IPS-NIHi11 (cell line): ENCODE data around the gene FCHSD1.

Experiments
- DNase-seq: peaks from one replicate; pipeline ENCODE4 v3.0.0; 2012; ENCODE audit warnings: mixed read lengths, low spot score

The FCHSD1 gene

GRCh38 chr5:141641634-141642267 lies 9.5 kb downstream of the FCHSD1 start:
- DNase-seq = no peak

GRCh38 chr5:141640698-141641097 lies 10.5 kb downstream of the FCHSD1 start:
- no peak for DNase-seq

GRCh38 chr5:141640051-141640415 lies 11.2 kb downstream of the FCHSD1 start:
- no peak for DNase-seq

GRCh38 chr5:141639357-141640050 lies 11.7 kb downstream of the FCHSD1 start:
- no peak for DNase-seq

- no peak for DNase-seq
These were observed 12.4 kb downstream of the FCHSD1 start for GRCh38 chr5:141638771-141639170.

GRCh38 chr5:141637767-141638419 lies 13.3 kb downstream of the FCHSD1 start:
- DNase-seq = peak; percentile 92

GRCh38 chr5:141637123-141637766 lies 14.0 kb downstream of the FCHSD1 start:
- peak; percentile 55 for DNase-seq

- DNase-seq = peak; percentile 98
These were observed 14.7 kb downstream of the FCHSD1 start, which contains the start of the genes HDAC3 and RELL2 for GRCh38 chr5:141636413-141637122. Gene HDAC3 (minus strand): TSS chr5:141636849. CDS start chr5:141636790, 59 bp downstream. Gene RELL2 (plus strand): TSS chr5:141636997. CDS start chr5:141638226, 1,229 bp downstream.

GRCh38 chr5:141636106-141636412 lies 15.2 kb downstream of the FCHSD1 start:
- DNase-seq = no peak

- DNase-seq = no peak
These were observed 15.6 kb downstream of the FCHSD1 start for GRCh38 chr5:141635646-141636045.

GRCh38 chr5:141634720-141635119 lies 16.5 kb downstream of the FCHSD1 start:
- no peak for DNase-seq

GRCh38 chr5:141633871-141634561 lies 17.2 kb downstream of the FCHSD1 start:
- no peak for DNase-seq

- DNase-seq = no peak
These were observed 18.6 kb downstream of the FCHSD1 start for GRCh38 chr5:141632650-141633049.

- DNase-seq = no peak
These were observed 20.6 kb downstream of the FCHSD1 start for GRCh38 chr5:141630570-141631140.

- DNase-seq = no peak
These were observed 22.9 kb downstream of the FCHSD1 start for GRCh38 chr5:141628175-141628788.

- no peak for DNase-seq
These were observed 27.6 kb downstream of the FCHSD1 start for GRCh38 chr5:141623611-141624010.

GRCh38 chr5:141623186-141623585 lies 28.0 kb downstream of the FCHSD1 start:
- no peak for DNase-seq

GRCh38 chr5:141618804-141619554 lies 32.2 kb downstream of the FCHSD1 start, which contains the start of gene DIAPH1:
Gene DIAPH1 (minus strand): TSS chr5:141619000. CDS start chr5:141618914, 86 bp downstream.
- DNase-seq = peak; percentile 95

- peak; percentile 64 for DNase-seq
These were observed 33.0 kb downstream of the FCHSD1 start for GRCh38 chr5:141618030-141618803.
